NK-92 (cell line): Measurements from ENCODE around the gene OTUD7B.

Source experiments
- DNase-seq: peaks from one replicate; lab custom pipeline; 2025; ENCODE audit not compliant: unreplicated experiment; lab: John Stamatoyannopoulos, UW

OTUD7B gene

DNA sequence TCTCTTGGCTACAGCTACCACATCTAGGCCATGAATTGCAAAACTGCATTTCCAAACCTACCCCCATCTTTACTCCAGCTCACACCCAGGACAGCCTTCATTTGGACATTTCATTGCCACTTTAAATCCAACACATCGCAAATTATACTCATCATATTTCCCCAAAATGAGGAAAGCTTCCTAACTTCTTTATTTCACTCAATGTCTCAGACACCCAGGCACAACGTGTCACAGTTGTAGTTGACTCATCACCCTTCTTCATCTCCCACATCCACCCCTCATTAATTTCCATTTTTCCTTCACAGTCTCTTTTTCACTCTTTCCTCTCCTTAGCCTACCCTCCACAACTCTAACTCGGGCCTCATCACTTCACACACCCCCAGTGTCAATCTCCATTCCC is 6.7 kb downstream of the OTUD7B start:
- no peak for DNase-seq

DNA sequence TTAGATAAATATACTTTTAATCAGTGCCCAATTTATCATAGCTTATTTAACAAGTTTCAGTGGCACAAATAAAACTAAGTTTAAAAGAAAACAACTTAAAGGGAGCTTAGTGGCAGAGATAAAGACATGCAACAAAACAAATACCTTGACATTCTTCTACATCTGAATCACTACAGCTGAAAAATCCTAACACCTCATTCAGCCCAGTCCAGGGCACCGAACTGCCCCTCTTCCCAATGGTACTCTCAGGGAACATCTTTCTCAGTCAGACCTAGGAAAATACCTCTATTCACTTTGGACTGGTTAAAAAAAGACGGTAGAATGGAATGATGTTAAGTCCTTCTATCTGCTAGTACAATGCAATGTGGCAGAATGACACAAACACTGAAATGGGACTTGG is 8.3 kb downstream of the OTUD7B start:
- no peak for DNase-seq

DNA sequence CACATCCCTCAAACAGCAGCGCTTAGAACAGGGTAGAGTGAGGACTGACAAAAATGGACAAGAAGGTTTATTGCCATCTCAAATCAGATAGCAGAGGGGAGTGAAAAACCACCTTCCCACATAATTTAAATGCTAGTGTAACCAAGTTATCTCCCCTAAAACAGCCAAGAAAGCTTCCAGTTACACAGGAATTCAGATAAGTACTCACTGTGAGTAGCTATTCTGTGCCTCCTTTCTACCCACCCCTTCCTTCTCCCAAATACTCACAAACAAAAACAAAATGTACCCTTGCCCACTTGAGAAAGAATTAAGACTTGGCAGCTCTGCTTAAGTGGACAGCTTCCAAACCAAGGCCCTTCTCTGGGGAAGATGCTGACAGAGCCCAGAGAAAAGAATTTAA is 9.1 kb downstream of the OTUD7B start:
- DNase-seq: no peak

DNA sequence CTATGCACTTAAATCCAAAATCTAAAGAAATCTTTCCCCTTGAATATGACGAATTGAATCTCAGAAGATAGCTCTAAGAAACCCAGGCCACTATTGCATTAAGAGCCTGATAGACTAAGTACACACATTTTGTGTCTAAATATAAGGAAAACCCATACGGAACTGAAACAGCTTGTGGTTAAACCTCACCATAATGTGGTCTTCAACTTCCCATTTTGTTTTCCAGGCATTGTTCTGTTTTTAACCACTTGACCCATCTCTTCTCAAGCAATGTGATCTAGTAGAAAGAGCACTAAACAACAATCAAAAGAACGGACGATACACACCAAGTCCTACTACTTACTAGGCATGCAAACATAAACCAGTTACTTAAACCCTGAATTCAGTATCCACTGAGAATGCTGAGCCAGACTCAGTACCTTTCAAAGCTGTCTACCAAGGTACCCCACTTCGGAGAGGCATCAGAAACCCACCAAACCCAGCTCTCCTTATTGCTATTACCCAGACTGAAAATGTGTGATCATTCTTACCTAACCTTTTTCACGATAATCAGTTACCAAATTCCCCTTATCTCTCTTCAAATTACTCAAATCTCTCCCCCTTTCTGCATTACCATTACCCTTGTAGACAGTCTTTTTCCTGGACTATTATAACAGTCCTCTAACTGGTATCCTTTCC is 12.8 kb downstream of the OTUD7B start:
- no peak for DNase-seq

DNA sequence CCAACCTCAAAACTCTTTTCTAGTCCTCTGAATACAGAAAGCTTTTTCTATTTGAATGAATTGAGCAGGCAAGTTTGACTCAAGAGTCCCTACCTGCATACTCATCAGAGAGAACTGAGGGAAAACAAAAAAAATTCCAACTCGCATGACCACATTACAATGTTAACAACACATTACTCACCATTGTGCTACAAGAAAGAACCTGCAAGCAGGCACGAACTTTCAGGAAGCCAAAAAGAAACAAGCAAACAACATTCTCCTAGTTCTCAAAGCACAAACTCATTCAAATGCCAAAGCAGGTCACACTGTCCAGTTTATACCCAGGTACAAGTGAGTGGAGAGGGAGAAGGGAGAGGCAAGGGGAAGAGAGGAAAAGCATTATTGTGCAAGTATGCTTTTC is 14.6 kb downstream of the OTUD7B start:
- DNase-seq: no peak

DNA sequence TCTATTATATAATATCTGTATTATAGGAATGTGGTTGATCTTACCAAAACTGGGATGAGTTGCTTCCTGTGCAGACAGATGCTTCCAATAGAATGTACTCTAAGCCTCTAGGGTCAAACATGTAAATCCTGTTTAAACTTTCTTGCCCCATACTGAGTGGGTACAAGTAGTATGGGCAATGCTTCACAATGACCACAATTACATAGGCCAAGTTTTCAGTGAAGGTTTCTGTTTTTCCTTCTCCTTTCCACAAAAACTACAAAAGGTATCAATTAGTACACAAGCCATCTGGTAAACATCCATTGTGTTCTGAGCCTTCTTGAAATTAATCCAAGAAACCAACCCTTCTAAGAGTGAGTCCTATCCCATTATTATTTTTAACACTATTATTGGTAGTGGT is 16.8 kb downstream of the OTUD7B start:
- DNase-seq: no peak

DNA sequence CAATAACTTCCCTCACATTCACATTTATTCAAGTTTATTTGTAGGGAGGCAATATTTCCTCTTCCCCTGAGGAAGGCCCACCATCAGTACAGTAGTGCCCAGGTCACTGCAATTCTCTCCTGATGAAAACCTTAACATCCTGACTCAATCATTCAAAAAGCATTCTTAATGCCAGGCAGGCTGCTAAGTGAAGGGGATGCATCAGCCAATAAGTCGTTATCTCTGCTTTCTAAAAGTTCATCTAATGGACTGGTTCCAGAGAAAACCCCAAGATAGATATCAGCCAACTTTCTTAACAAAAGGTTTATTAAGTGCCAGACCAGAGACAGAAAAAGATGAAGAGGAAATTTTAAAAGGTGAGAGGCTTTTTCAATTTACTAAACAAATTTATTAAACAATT is 17.3 kb downstream of the OTUD7B start:
- no peak for DNase-seq

DNA sequence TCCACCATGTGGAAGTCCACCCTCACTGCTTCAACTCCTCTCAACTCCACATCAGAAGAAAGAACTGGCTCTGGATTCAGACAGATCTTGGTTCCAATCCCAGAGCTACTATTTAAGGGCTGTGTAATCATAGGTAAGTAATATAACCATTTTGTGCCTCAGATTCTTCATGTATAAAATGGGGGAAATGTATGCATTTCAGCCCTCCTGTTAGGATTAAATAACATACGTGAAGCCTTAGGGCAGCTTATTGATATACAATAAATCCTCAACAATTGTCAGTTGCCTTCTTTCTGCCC is 23.3 kb downstream of the OTUD7B start:
- DNase-seq: no peak

DNA sequence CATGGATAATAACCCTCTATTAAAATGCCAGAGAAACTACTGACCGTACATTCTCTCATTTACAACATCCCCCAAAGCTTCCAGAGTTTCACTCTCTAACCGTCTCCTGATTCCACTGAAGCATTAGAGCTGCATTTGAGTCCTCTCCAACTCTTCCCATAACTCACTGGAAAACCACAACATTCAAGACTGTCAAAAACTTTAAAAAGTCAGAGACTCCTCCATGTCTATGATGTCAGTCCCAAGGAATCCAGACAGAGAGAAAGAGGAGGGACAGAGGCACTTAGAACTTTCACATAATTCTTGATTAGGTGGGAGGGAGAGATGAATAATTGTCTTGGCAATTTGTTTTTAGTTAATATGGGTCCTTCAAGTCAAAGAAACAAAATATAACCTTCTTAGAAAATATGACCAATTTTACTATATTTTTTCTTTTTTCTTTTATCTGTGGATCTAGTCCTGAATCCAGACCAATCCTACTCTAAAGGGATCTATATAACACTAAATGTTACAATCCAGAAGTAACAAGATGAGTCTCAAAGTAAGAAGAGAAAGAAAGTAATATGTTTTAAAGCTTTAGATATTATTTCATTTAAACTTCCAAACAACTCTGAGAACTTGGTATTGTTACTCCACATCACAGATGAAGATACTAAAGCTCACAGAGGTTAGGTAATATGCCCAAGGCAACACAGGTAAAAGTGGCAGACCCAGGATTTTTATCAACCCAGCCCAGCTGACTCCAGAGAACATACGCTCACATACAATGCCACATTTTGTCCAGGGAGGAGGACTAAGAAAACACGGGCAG is 23.8 kb downstream of the OTUD7B start:
- no peak for DNase-seq

DNA sequence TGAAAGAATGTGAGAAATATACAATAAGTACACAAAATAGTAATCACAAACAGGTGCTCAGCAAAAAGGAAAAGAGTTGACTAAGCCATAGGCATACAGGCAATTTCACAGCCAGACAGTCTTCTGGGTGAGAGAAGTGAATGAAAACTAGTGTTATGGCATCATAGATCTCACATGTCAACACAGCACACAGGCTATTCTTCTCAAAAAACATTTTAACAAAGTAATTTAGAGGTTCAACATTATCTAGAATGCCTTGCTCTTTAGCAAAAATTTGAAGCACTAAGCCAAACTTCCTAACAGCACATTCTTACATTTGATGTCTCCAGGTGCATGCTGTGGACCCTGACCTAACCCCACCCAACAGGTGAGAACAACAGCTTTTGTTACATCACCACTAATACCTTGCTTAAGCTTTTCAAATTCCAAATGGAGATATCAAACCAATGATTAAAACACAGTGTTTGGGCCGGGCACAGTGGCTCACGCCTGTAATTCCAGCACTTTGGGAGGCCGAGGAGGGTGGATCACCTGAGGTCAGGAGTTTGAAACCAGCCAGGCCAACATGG is 30.5 kb downstream of the OTUD7B start:
- DNase-seq: no peak

DNA sequence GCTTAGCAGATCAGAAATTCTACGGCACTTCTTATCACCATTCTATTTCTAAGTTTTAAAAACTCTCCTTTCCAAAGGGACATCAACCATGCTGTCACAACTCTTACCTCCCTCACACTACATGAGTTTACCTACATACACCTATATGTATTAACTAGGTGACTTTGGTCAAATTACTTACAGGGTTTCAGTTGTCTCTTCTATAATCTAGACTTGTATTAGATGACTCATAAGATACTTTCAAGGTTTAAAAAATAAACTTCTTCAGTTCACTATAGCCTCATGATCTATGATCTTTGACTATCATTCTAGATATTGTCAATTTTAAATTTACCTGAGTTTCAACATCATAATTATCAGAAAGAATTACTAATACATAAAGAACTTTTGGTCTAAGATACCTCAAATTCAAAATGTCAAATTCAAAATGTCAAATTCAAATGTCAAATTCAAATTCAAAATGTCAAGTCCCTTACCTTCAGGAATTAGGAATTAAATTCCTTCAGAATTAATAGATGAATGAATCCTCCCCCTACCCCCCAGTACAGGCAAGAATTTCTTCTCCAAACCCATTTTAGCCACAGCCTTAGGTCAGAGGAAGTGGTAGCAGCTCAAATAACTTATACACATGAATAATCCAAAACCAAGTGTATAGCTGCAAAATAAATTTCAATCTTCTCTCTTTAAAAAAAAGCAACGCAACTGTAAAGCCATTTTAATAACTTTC is 31.1 kb downstream of the OTUD7B start:
- DNase-seq: no peak

DNA sequence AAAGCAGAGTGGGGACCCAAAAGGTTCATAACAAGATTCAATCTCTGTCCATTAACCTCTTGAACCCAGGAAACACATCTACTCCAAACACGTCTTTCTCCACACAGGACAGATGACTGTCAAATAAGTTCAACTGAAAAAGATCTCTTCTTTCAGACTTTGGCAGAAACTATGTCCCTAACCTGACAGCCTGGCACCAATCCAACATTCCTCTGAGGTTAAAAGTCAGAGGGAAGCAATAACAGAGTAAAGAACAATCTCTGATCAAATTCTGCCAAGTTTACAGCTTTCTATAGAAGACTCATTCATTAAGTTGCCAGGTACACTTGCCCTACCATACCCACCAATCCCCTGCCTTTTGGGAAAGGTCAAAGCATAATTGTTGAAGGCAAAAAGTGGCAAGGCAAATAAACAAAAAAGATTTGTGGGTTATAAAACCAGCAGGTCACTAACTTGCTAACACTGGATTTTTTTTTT is 31.9 kb downstream of the OTUD7B start:
- no peak for DNase-seq

DNA sequence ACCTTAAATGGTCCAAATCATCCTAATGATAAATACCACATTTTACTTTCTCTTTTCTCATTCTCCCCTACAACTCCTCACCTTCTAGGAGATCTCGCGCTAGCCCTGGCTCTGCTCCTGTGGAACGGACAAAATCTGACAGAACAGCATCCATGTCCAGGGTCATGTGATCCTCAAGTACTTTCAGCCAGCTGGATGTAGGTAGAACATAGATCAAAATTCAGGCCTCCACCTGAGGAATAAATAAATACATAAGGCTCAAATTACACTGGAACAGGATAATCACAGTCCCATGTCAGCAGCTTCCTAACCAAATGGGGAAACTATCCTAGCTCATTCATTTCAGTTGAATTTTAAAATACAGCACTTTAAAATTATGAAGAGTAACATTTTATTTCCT is 33.2 kb downstream of the OTUD7B start:
- no peak for DNase-seq

DNA sequence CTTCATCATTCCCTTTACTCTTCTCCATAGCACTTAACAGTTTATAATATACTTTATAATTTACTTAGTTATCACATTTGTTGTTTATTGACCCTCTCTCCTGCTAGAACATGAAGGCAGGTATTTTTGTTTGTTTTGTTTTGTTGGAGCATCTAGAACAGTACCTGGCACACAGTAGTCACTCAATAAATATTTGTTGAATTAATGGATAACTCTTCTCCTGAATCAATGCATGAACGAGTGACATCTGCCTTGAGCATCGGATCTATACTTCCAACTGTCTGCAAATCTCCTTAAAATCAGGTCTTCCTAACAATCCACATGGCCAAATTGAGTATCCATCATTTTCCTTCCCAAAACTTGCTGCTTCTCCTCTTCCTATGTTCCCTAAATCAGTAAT is 38.0 kb downstream of the OTUD7B start:
- DNase-seq: no peak

DNA sequence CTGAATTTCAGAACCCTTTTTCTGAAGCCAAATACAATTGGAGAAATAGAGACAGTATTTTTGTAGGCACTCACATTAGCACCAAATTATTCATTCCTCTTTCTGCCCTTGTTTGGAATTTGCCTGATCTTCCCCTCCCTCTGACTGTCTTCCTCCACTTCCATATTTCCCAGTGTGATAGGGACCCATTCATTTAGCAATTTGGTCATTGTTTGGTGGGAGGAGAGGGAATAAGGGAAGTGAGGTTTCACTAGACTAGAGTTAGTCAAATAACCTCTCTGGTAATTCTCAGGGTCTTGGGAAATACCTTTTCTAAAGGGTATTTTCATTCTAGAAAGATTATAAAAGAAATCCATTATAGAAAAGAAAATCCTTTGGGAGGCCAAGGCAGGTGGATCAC is 42.9 kb downstream of the OTUD7B start:
- DNase-seq: no peak

DNA sequence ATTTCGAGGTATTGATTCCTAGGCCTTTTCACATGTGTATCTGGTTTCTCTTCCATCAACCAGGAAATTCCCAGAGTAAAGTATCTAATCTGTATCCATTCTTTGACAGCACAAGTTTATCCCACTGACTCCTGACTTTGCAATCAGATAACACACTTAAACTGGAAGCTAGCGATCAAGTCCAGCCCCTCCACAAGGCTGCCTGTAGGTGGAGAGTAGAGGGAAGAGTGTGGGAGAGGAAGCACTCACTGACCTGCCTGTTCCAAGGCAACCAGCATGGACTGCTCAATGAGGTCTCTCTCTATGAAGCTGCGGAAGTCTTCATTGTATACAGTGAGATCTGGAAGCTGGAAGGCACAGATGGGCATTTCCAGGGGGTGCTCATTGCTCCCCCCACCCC is 43.5 kb downstream of the OTUD7B start:
- no peak for DNase-seq

DNA sequence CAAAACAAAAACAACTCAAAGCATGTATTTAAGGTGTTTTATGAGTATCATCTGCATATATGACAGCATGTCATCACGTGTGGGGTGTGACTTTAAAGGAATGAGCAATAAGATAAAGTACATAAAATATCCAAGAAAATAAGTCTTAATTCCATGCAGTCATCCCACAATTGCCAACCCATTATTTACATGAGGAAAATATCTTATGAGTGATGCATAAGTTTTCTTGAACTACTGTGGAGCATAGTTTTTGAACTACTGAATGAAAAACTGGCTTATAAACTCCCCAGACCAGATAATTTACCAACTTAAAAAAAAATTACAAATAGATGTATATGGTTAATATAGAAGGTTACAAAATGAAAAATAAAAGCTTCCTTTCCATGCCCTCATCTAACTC is 44.1 kb downstream of the OTUD7B start:
- DNase-seq: no peak

DNA sequence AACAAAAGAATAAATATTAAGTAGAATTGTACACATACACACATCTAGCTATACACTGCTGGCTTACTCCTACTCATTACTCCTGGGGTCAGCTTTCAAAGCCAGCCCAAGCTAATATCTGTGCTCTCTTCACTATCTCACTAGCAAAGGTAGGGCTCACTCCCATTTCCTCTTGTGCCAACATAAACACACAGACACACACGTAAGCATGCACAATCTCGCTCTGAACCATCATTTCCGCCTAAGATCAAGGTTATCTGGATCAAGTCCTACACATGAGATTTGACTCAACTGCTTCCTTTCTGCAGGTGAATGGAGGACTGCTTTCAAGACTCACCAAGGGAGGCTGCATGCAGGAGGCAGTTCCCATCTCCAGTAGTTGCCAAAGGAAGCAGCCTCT is 45.1 kb downstream of the OTUD7B start:
- no peak for DNase-seq

DNA sequence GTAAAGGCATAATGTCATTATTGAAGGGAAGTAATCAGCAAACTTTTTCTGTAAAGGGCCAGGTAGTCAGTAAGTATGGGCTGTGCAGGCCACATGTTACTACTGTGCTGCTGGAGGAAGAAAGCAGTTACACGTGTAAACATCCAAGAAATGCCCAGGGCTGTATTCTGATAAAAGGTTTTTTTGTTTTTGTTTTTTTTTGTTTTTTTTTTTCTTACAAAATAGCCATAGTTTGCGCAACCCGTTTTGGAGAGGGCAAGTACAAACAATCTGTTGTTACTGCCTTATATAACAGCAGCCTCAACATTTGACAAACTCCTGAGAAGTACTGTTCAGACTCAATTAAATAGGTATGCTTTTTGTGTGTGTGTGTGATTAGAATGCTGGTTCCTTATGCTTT is 47.2 kb downstream of the OTUD7B start:
- DNase-seq: no peak

DNA sequence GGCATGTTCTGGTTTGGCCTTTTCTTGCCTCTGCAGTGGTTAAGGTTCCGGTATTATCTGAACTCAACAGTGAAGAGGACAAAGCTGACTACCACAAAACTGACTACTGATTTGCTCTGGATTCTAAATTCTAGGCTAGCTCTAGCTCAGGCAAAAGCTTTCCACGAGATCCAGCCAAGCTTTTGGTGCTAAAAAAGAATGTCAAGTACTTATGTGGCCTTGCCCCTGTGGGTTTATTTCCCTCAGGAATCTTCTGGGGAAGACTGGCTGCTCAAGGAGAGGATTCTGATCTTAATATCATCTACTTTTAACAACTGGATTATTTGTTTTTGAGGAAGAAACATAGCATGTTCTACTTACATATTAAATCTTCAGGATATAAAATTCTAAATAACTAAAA is 47.8 kb downstream of the OTUD7B start:
- no peak for DNase-seq

DNA sequence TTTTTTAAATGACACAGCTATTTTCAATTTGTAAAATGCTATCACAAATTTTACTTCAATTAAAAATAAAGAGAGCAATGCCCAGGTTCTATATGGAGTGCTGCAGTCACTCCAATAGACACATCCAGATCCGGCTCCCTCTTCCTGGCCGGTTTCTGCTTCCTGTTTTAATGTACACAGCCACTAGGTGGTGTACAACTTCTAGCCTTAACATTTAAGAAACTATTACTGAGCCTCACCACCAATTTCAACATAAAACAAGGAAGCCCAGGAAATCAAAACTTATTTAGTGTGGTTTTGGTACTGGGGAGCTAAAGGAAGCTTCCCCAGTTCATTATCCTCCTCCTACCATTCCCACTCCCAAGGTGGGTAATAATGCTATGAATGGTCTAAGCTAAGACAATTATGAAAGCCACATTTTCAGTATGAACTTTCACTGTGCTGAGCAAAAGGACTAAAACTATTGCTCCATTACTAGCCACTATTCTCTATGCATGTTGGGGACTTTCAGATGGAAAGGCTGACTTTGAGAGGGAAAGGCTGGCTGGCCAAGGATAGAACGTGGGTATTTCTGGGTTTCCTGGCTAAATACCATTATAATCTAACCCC is 48.4 kb downstream of the OTUD7B start:
- DNase-seq: no peak
